ENCODE data around the gene LRP1B.

LRP1B gene

DNA sequence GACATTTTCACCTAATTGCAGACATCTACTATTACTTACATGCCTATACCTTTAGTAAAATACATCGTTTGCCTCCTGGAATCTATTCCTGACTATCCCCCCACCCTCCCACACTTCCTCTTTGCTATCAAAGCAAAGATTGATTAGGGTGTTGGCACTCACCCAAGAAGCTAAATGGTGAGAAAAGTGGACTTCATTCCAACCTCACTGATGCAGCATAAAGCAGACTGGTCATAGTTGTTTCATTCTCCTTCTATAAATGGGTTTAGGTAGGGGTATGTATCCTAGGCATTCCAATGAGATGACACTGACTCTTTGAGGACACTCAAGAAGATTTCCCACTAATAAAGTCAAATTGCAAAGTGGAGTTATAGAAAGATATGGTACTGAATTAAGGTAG is 97.4 kb downstream of the LRP1B start:
- Histone ChIP-seq H3K9ac (no peak overlapping the region), H3K79me2 (ENCODE audit: insufficient read depth, low read depth) (no peaks in the 10 kb centered on the region), H3K36me3 (ENCODE audit: insufficient read depth) (no peaks in the 10 kb centered on the region), H3K27me3 (ENCODE audit: insufficient read depth, low read depth) (no peaks in the 10 kb centered on the region), H3K27ac (no peak overlapping the region), H3K4me2 (no peak overlapping the region), H3K4me1 (ENCODE audit: low read depth, poor library complexity, severe bottlenecking) (no peaks in the 10 kb centered on the region), H2AFZ (ENCODE audit: low read depth) (no peak overlapping the region), H4K20me1 (ENCODE audit: insufficient read depth) (no peaks in the 10 kb centered on the region), H3K4me3 (IDR thresholded peaks at IDR 0.05; ENCODE audit: insufficient read depth, low read depth, low read length) (no peak overlapping the region)
- TF ChIP-seq, protein P1, sequence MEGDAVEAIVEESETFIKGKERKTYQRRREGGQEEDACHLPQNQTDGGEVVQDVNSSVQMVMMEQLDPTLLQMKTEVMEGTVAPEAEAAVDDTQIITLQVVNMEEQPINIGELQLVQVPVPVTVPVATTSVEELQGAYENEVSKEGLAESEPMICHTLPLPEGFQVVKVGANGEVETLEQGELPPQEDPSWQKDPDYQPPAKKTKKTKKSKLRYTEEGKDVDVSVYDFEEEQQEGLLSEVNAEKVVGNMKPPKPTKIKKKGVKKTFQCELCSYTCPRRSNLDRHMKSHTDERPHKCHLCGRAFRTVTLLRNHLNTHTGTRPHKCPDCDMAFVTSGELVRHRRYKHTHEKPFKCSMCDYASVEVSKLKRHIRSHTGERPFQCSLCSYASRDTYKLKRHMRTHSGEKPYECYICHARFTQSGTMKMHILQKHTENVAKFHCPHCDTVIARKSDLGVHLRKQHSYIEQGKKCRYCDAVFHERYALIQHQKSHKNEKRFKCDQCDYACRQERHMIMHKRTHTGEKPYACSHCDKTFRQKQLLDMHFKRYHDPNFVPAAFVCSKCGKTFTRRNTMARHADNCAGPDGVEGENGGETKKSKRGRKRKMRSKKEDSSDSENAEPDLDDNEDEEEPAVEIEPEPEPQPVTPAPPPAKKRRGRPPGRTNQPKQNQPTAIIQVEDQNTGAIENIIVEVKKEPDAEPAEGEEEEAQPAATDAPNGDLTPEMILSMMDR (conservative IDR thresholded peaks at IDR 0.05; ENCODE audit: low read depth, low read length), result no peak

DNA sequence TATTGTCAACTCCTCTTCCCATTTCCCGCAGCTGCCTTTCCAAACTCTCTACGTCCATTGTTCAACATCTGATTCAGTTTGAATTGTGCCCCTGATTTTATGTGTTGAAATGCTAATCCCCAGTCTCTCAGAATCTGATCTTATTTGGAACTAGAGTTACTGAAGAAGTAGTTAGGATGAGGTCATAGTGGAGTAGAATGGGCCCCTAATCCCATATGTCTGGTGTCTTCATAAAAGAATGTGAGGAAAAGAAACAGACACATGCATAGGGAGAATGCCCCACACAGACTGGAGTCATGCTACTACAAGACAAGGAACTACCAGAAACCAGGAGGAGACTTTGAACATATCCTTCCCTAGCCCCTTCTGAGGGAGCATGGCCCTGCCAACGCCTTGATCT is 99.2 kb downstream of the LRP1B start:
- no peaks in the 10 kb centered on the region for H3K36me3 ChIP-seq (ENCODE audit: insufficient read depth)
- TF ChIP-seq, protein P1 (conservative IDR thresholded peaks at IDR 0.05; ENCODE audit: low read depth, low read length), result no peak
- H3K4me3 ChIP-seq (IDR thresholded peaks at IDR 0.05; ENCODE audit: insufficient read depth, low read depth, low read length), result no peak overlapping the region
- H3K79me2 ChIP-seq (ENCODE audit: insufficient read depth, low read depth), result no peaks in the 10 kb centered on the region
- no peak overlapping the region for H2AFZ ChIP-seq (ENCODE audit: low read depth)
- H3K4me1 ChIP-seq (ENCODE audit: low read depth, poor library complexity, severe bottlenecking), result no peaks in the 10 kb centered on the region
- H3K27ac ChIP-seq, result no peak overlapping the region
- no peaks in the 10 kb centered on the region for H3K27me3 ChIP-seq (ENCODE audit: insufficient read depth, low read depth)
- H4K20me1 ChIP-seq (ENCODE audit: insufficient read depth), result no peaks in the 10 kb centered on the region
- H3K4me2 ChIP-seq, result no peak overlapping the region
- no peak overlapping the region for H3K9ac ChIP-seq

DNA sequence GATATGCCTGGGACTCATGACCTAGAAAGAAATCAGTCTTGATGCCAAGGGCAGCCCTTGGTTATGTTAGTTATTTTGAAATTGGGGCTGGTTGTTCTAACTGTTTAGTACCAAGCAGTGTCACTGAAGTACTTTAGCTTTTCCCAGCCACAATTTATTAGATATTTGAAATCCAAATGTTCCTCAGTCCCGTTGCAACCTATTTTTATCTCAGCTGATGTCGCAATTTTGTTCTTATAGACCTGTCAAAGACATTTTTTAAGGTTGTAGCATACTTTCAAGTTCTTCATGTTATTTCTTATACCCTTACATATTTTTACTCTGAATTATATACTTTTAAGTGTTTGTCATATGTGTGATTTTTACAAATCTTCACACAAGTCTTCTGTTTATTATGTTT is 100.1 kb downstream of the LRP1B start:
- Histone ChIP-seq H3K4me3 (IDR thresholded peaks at IDR 0.05; ENCODE audit: insufficient read depth, low read depth, low read length) (no peak overlapping the region), H3K27ac (no peak overlapping the region), H3K9ac (no peak overlapping the region), H2AFZ (ENCODE audit: low read depth) (no peak overlapping the region), H3K79me2 (ENCODE audit: insufficient read depth, low read depth) (no peaks in the 10 kb centered on the region), H3K4me2 (no peak overlapping the region), H3K36me3 (ENCODE audit: insufficient read depth) (no peaks in the 10 kb centered on the region), H3K27me3 (ENCODE audit: insufficient read depth, low read depth) (no peaks in the 10 kb centered on the region), H3K4me1 (ENCODE audit: low read depth, poor library complexity, severe bottlenecking) (no peaks in the 10 kb centered on the region), H4K20me1 (ENCODE audit: insufficient read depth) (no peaks in the 10 kb centered on the region)
- TF ChIP-seq, protein P1 (conservative IDR thresholded peaks at IDR 0.05; ENCODE audit: low read depth, low read length), result no peak

DNA sequence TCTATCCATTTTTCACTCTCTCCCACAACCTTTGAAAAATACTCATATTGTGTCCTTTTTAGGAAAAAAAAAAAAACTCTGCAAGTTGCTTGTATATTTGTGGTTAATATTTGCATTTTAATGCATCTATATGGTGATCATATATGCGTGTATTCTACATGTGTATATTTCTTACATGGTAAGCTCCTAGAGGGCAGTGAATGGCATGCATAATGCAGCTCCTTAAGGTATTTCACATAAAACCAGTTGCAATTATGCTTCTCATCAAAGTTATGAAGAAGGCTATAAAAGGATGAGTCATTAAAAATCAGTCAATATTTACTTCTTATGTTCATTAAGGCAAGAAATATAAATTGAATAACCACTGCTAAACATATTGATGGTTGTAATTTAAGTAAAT is 100.8 kb downstream of the LRP1B start:
- Histone ChIP-seq H3K79me2 (ENCODE audit: insufficient read depth, low read depth) (no peaks in the 10 kb centered on the region), H2AFZ (ENCODE audit: low read depth) (no peak overlapping the region), H3K27me3 (ENCODE audit: insufficient read depth, low read depth) (no peaks in the 10 kb centered on the region), H3K4me3 (IDR thresholded peaks at IDR 0.05; ENCODE audit: insufficient read depth, low read depth, low read length) (no peak overlapping the region), H3K9ac (no peak overlapping the region), H4K20me1 (ENCODE audit: insufficient read depth) (no peaks in the 10 kb centered on the region), H3K27ac (no peak overlapping the region), H3K36me3 (ENCODE audit: insufficient read depth) (no peaks in the 10 kb centered on the region), H3K4me2 (no peak overlapping the region), H3K4me1 (ENCODE audit: low read depth, poor library complexity, severe bottlenecking) (no peaks in the 10 kb centered on the region)
- TF ChIP-seq, protein P1 (conservative IDR thresholded peaks at IDR 0.05; ENCODE audit: low read depth, low read length), result no peak

DNA sequence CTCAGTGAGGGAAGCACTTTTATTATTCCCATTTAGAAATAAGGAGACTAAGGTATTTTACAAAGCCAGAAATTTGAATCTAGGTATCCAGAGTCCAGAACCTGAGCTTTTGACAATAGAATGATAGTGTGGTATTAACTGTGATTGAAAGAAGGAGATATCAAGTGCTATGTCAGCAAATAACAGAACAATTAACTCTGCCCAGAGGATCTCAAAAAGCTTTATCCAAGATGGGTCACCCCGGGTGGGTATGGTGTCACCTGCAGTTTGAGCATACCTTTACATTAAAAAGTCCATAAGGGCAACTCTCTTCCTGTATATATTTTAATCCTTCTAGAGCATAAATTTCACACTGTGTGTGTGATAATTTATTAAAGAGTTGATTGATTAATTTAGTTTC is 105.4 kb downstream of the LRP1B start:
- H3K4me2 ChIP-seq, result no peak overlapping the region
- no peaks in the 10 kb centered on the region for H3K79me2 ChIP-seq (ENCODE audit: insufficient read depth, low read depth)
- H2AFZ ChIP-seq (ENCODE audit: low read depth), result no peak overlapping the region
- H3K4me1 ChIP-seq (ENCODE audit: low read depth, poor library complexity, severe bottlenecking), result no peaks in the 10 kb centered on the region
- H3K36me3 ChIP-seq (ENCODE audit: insufficient read depth), result no peaks in the 10 kb centered on the region
- H3K4me3 ChIP-seq (IDR thresholded peaks at IDR 0.05; ENCODE audit: insufficient read depth, low read depth, low read length), result no peak overlapping the region
- no peak overlapping the region for H3K9ac ChIP-seq
- TF ChIP-seq, protein P1 (conservative IDR thresholded peaks at IDR 0.05; ENCODE audit: low read depth, low read length), result no peak
- no peaks in the 10 kb centered on the region for H4K20me1 ChIP-seq (ENCODE audit: insufficient read depth)
- H3K27ac ChIP-seq, result no peak overlapping the region
- no peaks in the 10 kb centered on the region for H3K27me3 ChIP-seq (ENCODE audit: insufficient read depth, low read depth)

Data from KMS-11 (cell line).